ENCODE data around the gene HDAC4. TPM values are rescaled to one million over a fixed set of nuclear protein-coding genes. Genes with fewer than 3 reads are reported as not detected.

HDAC4 gene
- total RNA-seq, 1 experiment from 2014 or later = 32.0 TPM

DNA sequence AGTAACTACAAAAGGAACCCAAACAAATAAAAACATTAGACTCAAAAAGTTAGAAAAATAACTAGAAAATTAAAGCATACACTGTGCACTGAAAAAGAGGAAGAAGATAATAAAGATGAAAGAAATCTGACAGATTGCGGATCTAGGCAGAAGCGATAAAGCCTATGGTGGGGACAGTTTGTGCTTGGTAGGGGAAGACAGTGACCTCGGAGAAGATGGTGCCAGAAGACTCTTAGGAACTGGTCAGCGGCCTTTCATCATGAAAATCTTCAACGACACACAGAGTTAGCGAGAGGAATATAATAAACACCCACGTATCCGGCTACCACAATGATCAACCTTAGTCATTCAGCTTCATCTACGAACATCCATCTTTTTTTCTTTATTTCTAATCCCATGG, 180.5 kb downstream of the HDAC4 start:
- WGBS (ENCODE audit: extremely low coverage, insufficient read length, low lambda C conversion rate) = 100% methylated on average over 1 of the region's 9 CpGs
- H3K79me2 ChIP-seq (ENCODE audit: insufficient read depth, low read length) = peaks cover 1% of the 10 kb centered on the region; the same call in 1 of the 2 replicates

More for the DNA sequence above, 180.5 kb downstream of the HDAC4 start:
- Mint-ChIP-seq H3K36me3 (ENCODE audit: insufficient read depth in 1 of 3, low read depth in 3 of 3) (no peaks in the 10 kb centered on the region; a peak in 1 of 7 replicates), H3K27me3 (ENCODE audit: low read depth) (no peaks in the 10 kb centered on the region), H3K9me3 (peaks cover 0 to 3% of the 10 kb centered on the region in 2 experiments; a peak in 1 of 5 replicates), H3K4me3 (no peak overlapping the region), H3K4me1 (peaks cover 44 to 60% of the 10 kb centered on the region in 2 experiments), H3K27ac (no peak overlapping the region; a peak in 1 of 7 replicates)
- Histone ChIP-seq H3K9me3 (ENCODE audit: control insufficient read depth, low read depth, low read length) (no peaks in the 10 kb centered on the region), H3K27ac (ENCODE audit: insufficient read length, low read depth, low read length) (no peak overlapping the region), H3K18ac (ENCODE audit: insufficient read length, low read depth, low read length) (no peak overlapping the region), H3K4me2 (ENCODE audit: insufficient read depth, insufficient read length, low read length) (no peak overlapping the region), H2BK12ac (ENCODE audit: insufficient read length, low read depth, low read length) (no peak overlapping the region), H3K23me2 (ENCODE audit: insufficient read length, low read depth, low read length, poor library complexity, severe bottlenecking) (no peaks in the 10 kb centered on the region), H3K79me1 (ENCODE audit: insufficient read depth, low read depth, low read length, poor library complexity, severe bottlenecking) (peaks cover 3% of the 10 kb centered on the region), H2BK15ac (ENCODE audit: low read depth, low read length) (no peak overlapping the region), H3T11ph (ENCODE audit: low read length) (no peak overlapping the region), H4K20me1 (ENCODE audit: control insufficient read depth, insufficient read depth, insufficient read length) (no peaks in the 10 kb centered on the region), H2BK5ac (ENCODE audit: insufficient read length, low read length) (no peak overlapping the region), H2AFZ (ENCODE audit: low read length) (no peak overlapping the region), H3K4me1 (ENCODE audit: insufficient read depth, low read length) (no peaks in the 10 kb centered on the region; the same call in 1 of the 2 replicates), H3K27me3 (ENCODE audit: insufficient read depth, low read length) (no peaks in the 10 kb centered on the region), H4K91ac (ENCODE audit: insufficient read length, low read depth, low read length) (no peak overlapping the region), H3K14ac (ENCODE audit: insufficient read depth, low read length) (no peak overlapping the region), H2BK20ac (ENCODE audit: low read depth, low read length, poor library complexity, severe bottlenecking) (no peak overlapping the region), H3K4ac (ENCODE audit: low read depth, low read length) (no peak overlapping the region), H4K8ac (replicated peaks; ENCODE audit: insufficient read length, low read depth, low read length) (no peak overlapping the region), H3K23ac (ENCODE audit: insufficient read length, low read depth, low read length) (no peak overlapping the region), H2BK120ac (ENCODE audit: low read depth, low read length, poor library complexity, severe bottlenecking) (no peak overlapping the region), H3K9ac (ENCODE audit: extremely low read depth, insufficient read length, low read length) (no peak overlapping the region), H2AK5ac (ENCODE audit: insufficient read length, low read length) (no peak overlapping the region), H3K56ac (ENCODE audit: insufficient read length, low read depth, low read length) (no peak overlapping the region), H4K5ac (ENCODE audit: insufficient read length, low read depth, low read length) (no peak overlapping the region)
- DNase-seq = no peak
- TF ChIP-seq, protein P1, sequence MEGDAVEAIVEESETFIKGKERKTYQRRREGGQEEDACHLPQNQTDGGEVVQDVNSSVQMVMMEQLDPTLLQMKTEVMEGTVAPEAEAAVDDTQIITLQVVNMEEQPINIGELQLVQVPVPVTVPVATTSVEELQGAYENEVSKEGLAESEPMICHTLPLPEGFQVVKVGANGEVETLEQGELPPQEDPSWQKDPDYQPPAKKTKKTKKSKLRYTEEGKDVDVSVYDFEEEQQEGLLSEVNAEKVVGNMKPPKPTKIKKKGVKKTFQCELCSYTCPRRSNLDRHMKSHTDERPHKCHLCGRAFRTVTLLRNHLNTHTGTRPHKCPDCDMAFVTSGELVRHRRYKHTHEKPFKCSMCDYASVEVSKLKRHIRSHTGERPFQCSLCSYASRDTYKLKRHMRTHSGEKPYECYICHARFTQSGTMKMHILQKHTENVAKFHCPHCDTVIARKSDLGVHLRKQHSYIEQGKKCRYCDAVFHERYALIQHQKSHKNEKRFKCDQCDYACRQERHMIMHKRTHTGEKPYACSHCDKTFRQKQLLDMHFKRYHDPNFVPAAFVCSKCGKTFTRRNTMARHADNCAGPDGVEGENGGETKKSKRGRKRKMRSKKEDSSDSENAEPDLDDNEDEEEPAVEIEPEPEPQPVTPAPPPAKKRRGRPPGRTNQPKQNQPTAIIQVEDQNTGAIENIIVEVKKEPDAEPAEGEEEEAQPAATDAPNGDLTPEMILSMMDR (conservative IDR thresholded peaks at IDR 0.05) = no peak
